SK-N-MC (cell line): ENCODE data around the gene EXTL1.

Experiments
- EZH2 ChIP-seq: fragments of 200-600 bp; sonication (generic); IDR thresholded peaks from one replicate; pipeline ENCODE4 v1.6.1; 2017; ENCODE audit warnings: antibody characterized with exemption
- FOXP2 ChIP-seq: optimal IDR thresholded peaks from 2 replicates; pipeline ENCODE3; 2011; ENCODE audit warnings: mild to moderate bottlenecking, moderate library complexity; ENCODE audit not compliant: insufficient read depth; ENCODE audit errors: extremely low read length, control extremely low read depth
- POLR2AphosphoS5 ChIP-seq: IDR thresholded peaks from 2 replicates; pipeline ENCODE4 v1.6.1; 2012; ENCODE audit warnings: mild to moderate bottlenecking, low read depth, low read length, borderline replicate concordance

- TF ChIP-seq POLR2AphosphoS5, result no peak
- TF ChIP-seq EZH2, result no peak
- no peak for TF ChIP-seq FOXP2
Measured at GRCh38 chr1:26082020-26082350, 60.4 kb downstream of the EXTL1 start.
